GM18526 (cell line): Measurements from ENCODE around the gene GET3.

ENCODE experiments used
- POLR2A ChIP-seq: IDR thresholded peaks from 3 replicates; pipeline ENCODE4 v1.6.1; 2011; ENCODE audit not compliant: insufficient read length; ENCODE audit errors: extremely low read depth

GET3 gene

DNA sequence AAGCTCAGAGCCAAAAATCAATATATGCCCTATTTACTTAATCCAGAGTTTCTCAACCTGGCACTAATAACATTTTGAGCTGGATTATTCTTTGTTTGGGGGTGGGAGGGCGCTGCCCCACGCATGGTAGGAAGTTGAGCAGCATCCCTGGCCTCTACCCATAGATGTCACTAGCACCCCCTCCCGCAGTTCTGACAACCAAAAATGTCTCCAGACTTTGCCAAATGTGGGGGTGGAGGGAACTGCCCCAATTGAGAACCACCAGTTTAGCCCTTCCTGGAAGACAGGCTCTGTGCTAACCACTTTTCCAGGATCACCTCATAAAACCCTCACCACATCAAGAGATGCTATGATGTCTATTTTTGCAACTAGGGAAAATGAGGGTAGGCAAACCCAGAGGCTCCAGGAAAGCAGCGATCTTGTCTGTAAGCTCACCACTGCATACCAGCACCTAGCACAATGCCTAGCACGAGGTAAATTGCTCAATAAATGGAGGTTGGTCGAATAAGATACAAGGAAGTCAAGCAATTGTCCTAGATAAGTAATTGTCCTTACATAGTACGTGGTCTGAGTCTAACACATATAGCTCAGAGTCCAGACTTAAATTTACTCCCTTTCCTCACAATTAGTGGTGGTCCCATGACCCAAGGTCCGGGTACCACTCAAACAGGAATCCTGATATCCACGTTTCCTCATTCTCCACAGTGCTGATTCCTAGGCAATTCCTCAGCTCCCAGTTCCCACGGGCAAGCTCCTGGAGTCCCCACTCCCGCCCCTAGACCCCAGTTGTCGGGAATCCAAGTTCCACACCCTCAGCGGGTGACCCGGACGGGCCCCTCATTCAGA lies 3.7 kb upstream of the GET3 start:
- TF ChIP-seq POLR2A, result no peak

DNA sequence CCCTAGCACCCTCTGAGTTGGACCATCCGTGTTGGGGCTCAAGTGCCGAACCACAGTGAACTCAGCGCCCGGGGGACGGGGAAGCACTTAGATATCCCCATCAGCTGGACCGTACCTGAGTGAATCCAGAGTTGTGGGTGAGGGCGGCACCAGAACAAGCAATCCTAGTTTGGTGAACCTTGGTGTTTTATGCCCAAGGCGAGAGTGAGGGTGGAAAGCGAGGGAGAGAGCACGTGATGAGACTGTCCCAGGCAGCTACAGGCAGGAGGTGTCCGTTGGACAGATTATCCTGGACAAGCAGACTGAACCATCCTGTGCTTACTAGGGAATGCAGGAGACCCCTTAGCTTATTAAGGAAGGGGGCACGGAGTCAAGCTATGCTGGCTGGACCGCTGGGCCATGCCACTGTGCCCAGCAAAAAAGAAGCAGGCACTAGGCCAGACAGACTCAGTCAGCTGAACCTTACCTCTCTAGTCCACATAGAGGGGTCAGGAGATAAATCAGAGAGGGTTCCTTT lies 596 bp downstream of the GET3 start:
- no peak for TF ChIP-seq POLR2A

DNA sequence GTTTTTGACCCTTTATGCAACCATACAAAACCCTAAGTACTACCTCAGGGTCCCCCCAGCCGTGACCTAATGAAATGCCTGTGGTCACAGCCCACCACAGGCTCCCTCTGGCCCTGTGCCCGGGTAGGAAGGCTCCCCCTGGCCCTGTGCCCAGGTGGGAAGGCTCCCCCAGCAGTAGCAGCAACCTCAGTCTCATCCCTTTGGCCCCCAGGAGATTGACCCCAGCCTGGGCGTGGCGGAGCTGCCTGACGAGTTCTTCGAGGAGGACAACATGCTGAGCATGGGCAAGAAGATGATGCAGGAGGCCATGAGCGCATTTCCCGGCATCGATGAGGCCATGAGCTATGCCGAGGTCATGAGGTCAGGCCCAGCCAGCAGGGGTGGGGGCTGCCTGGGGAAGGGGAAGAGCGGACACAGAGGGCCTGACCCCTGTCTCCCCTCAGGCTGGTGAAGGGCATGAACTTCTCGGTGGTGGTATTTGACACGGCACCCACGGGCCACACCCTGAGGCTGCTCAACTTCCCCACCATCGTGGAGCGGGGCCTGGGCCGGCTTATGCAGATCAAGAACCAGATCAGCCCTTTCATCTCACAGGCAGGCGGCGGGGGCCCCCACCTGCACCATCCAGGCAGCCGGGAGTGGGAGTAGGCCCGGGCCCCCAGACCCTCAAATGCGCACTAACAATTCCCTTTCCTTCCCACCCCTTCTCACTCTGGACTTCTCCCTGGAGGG lies 8.0 kb downstream of the GET3 start:
- TF ChIP-seq POLR2A, result no peak

DNA sequence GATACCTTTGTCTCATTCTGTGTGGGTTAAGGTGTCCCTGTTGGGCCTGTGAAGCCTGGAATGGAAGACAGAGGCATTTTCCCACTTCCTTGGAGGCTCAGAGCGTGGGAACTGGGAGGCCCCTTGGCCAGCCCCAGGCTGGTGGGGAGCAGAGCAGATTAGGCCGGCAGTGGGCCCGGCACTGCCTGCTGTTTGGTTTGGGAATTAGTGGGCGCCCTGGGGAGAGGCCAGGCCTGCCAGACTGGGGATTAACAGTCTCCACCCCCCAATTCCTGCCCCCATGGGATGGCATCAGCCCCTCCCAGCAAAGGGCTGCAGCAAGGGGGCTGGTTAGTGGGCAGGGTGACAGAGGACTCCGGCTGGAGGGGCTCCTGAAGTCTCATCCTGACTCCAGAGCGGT lies 11.2 kb downstream of the GET3 start:
- TF ChIP-seq POLR2A, result no peak

DNA sequence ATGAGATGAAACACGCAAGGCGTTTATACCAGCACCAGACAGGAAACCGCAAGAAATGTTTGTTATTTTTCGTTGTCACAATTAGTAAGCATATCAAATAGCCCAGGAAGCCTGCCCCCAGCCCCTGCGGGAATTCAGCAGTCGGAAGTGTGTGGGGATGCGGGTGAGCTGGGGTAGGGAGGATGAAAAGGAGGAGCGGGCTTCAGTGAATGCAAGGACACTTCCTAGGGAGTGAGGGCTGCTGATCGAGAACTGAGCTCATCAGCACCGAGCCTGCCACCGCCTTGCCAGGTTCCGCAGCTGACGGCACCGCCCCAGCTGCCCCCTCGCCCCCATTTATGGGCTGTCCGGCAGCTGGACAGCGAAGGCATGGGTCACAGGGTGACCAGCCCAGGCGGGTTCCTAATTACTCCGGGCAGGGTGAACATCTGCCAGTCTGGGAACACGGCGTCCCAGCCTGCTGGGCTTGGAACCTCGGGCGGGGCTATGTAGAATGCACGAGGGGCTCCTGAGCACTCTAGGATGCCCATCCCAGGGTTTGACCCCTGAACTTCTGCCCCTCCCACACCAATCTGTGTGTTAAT lies 12.7 kb downstream of the GET3 start:
- TF ChIP-seq POLR2A, result no peak

DNA sequence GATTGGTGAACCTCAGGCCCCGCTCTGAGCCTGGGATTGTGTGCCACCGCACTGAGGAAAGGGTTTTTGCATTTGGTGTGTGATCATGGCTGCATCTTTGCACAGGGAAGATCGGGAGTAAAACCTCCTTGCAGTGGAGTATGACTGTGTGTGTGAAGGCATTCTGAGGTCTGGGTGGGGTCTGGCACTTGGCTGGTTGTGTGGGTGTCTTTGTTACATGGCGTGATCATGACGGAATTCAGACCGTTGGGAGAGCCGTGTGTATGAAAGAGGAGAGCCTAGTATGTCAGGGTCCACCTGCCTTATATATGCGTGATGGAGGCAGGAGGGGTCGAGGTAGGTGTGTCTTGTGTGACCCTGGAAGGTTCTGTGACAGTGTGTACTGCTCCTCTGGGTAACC lies 13.6 kb downstream of the GET3 start:
- no peak for TF ChIP-seq POLR2A

DNA sequence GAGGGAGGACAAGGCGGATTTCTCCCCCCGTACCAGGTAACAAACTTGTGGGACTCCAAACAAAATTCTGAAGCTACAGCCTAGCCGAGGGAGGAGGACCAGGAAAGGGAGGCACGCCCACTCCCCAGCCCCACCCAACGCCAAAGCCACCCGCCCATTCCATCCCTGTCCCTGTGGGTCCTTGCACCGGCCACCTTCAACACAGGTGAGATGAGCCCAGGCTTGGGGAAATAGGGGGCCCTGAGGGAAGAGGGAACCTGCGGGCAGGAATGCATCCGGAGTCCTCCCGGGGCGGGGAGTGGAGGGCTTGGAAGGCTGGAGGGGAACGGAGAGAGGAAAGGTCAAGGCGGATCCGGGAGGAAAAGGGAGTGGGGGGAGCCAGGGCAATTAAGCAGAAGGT lies 14.3 kb downstream of the GET3 start, which contains the start of gene BEST2:
TSS of gene BEST2 (plus strand) at position 157 of the 400 bp plus-strand sequence. CDS start 802 bp downstream, outside the sequence.
- no peak for TF ChIP-seq POLR2A

DNA sequence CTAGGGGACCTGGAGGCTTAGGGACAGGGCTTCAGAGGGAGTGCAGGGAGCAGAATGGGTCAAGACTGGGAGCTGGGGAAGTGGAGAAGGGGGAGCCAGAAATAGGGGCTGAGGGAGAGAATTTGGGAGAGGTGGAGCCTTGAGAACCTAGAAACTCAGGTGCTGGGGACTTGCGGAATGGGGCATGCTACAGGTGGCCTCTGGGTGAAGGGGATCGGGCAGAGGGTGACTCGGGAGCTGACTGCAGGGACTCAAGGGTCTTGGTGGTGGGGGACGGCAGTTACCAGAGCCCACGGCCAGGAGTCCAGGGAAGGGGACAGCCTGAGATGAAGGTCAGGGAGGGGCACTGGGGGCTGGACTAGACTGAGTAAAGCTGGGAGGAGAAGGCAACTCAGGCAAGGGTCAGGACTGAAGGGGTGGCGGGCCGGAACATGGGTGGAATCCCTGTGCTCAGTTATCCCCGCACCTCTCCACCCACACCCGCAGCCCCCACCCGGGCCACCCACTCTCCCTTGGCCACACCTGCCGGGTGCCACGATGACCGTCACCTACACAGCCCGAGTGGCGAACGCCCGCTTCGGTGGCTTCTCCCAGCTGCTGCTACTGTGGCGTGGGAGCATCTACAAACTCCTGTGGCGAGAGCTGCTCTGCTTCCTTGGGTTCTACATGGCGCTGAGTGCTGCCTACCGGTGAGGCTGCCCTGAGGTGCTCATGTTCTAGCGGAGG lies 14.9 kb downstream of the GET3 start:
- no peak for TF ChIP-seq POLR2A

DNA sequence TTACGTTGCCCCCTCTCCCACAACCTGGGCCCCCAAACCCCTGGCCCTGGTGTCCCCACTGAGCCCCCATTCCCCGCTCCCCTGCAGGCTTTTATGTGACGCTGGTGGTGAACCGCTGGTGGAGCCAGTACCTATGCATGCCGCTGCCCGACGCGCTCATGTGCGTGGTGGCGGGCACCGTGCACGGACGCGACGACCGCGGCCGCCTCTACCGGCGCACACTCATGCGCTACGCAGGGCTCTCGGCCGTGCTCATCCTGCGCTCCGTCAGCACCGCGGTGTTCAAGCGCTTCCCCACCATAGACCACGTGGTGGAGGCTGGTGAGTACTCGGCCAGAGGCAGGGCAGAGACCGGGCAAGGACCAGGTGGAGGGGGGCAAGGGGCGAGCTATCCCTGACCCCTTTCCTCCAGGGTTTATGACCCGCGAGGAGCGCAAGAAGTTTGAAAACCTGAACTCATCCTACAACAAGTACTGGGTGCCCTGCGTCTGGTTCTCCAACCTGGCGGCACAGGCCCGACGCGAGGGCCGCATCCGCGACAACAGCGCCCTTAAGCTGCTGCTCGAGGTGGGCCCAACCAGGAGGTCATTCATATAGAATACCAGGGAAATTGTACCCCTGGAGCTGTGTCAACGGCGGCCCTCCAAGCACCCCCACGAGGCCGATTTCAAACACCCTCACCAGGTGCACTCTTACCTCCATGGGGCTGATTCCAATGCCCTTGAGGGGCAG lies 17.3 kb downstream of the GET3 start:
- no peak for TF ChIP-seq POLR2A

DNA sequence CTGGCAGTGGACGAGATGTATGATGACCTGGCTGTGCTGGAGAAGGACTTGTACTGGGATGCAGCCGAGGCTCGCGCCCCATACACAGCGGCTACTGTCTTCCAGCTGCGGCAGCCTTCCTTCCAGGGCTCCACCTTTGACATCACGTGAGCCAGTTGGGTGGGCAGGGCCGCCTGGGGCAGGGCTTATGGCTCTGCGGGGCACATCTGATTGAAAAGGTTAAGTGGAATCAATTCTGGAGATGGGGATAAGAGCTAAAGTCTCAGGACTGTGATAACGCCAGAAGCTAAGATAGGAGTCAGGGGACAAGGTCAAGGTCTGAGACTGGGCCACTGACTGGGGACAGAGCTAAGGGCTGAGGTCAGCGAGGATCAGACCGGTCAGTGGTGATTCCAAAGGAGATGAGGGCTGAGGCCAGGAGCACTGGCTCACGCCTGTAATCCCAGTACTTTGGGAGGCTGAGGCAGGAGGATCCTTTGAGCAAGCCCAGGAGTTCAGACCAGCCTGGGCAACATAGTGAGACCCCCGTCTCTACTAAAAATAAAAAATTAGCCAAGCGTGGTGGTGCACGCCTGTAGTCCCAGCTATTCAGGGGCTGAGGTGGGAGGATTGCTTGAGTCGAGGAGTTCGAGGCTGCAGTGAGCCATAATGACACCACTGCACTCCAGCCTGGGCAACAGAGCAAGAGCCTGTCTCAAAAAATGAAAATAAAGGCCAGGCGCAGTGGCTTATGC lies 19.0 kb downstream of the GET3 start:
- TF ChIP-seq POLR2A, result no peak

DNA sequence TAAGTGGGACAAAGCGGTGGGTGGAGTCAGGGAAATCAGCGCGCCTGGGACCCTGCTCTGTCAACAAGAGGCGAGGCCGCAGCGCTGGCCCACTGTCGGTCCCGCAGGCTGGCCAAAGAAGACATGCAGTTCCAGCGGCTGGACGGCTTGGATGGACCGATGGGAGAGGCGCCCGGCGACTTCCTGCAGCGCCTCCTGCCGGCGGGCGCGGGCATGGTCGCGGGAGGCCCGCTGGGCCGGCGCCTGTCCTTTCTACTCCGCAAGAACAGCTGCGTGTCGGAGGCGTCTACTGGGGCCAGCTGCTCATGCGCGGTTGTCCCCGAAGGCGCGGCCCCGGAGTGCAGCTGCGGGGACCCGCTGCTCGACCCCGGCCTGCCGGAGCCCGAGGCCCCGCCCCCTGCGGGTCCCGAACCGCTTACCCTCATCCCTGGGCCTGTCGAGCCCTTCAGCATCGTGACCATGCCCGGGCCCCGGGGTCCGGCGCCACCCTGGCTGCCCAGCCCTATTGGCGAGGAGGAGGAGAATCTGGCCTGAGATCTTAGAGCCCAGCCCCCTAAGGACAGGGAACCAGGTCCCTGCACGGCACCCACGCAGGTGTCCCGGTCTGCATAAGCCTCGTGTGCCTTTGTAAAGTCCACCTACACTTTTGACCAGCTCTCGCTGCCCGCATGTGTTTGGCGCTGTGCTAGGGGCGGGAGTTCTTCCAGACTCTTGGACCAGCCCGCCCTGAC lies 20.4 kb downstream of the GET3 start:
- no peak for TF ChIP-seq POLR2A

DNA sequence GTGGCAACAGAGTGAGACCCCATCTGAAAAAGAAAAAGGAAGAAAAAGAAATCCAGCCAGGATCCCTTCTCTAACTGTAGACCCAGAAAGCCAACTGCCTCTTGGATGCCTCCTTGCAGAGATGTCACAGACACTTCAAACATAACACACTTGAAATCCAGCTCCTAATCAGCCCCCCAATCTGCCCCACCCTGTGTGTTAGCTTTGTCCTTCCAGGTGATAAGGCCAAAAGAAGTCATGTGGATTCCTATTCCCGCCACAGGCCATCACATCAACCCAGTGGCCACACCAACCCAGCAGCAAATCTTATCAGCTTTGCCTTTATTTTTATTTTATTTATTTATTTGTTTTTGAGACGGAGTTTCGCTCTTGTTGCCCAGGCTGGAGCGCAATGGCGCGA lies 22.4 kb downstream of the GET3 start:
- TF ChIP-seq POLR2A, result no peak

DNA sequence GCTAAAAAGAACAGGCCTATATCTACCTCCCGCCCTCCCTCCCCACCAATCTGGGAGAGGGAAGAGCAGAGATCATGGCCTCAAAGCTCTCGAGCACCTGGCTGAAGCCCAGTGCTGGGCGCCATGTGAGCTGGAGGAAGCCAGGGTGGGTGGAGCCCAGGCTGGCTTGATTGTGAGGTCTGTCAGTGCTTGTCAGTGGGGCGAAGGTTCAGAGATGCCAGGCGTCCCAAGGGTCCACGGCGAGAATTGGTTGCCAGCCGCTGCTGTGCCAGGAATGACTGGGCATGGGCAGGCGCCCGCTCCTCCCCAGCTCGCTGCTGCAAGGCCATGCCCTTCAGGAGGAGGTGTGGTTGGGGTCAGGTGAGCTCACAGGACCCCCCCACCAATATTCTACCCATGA lies 25.8 kb downstream of the GET3 start:
- TF ChIP-seq POLR2A, result no peak
